Mesendoderm (in vitro differentiated cells): ENCODE results near the gene WDR82.
A peak's percentile ranks its signal among the peaks of the same experiment; 100 is the strongest.

ENCODE experiments used
- DNase-seq: peaks from one replicate; pipeline ENCODE4 v3.0.0; 2013
- H2AK5ac ChIP-seq: 2 replicates; pipeline ENCODE4 v1.6.1; 2013; ENCODE audit warnings: low read length, inconsistent platforms
- H2BK120ac ChIP-seq: 2 replicates; pipeline ENCODE4 v1.6.1; 2013; ENCODE audit warnings: low read depth, mild to moderate bottlenecking, low read length, moderate library complexity, mixed read lengths
- H2BK15ac ChIP-seq: replicated peaks from 2 replicates; pipeline ENCODE4 v1.6.1; 2013; ENCODE audit warnings: low read depth, mild to moderate bottlenecking, moderate library complexity
- H2BK5ac ChIP-seq: 2 replicates; pipeline ENCODE4 v1.6.1; 2013; ENCODE audit warnings: low read length, inconsistent platforms
- H3K18ac ChIP-seq: 2 replicates; pipeline ENCODE4 v1.6.1; 2013; ENCODE audit warnings: mild to moderate bottlenecking, low read length, mixed read lengths
- H3K23ac ChIP-seq: one replicate; pipeline ENCODE4 v1.6.1; 2013; ENCODE audit warnings: low read length
- H3K27ac ChIP-seq: 2 replicates; pipeline ENCODE4 v1.5.1; 2013; ENCODE audit warnings: low read depth, mild to moderate bottlenecking, inconsistent platforms, low read length, moderate library complexity
- H3K27me3 ChIP-seq: 2 replicates; pipeline ENCODE4 v1.6.1; 2013; ENCODE audit warnings: low read length, control low read depth, mild to moderate bottlenecking, inconsistent platforms; ENCODE audit not compliant: insufficient read depth, poor library complexity
- H3K36me3 ChIP-seq: 2 replicates; pipeline ENCODE4 v1.6.1; 2013; ENCODE audit warnings: low read length, inconsistent platforms; ENCODE audit not compliant: control insufficient read depth, insufficient read depth
- H3K4ac ChIP-seq: one replicate; pipeline ENCODE4 v1.6.1; 2013; ENCODE audit warnings: low read depth, mild to moderate bottlenecking, low read length, moderate library complexity
- H3K4me1 ChIP-seq: 2 replicates; pipeline ENCODE4 v1.6.1; 2013; ENCODE audit warnings: low read depth, low read length, inconsistent platforms; ENCODE audit not compliant: control insufficient read depth
- H3K4me2 ChIP-seq: 2 replicates; pipeline ENCODE4 v1.6.1; 2013; ENCODE audit warnings: low read length
- H3K4me3 ChIP-seq: 2 replicates; pipeline ENCODE4 v1.5.1; 2013; ENCODE audit warnings: mild to moderate bottlenecking, low read length
- H3K56ac ChIP-seq: one replicate; pipeline ENCODE4 v1.6.1; 2013; ENCODE audit warnings: low read length
- H3K79me1 ChIP-seq: 2 replicates; pipeline ENCODE4 v1.6.1; 2013; ENCODE audit warnings: low read length, inconsistent platforms
- H3K79me2 ChIP-seq: 2 replicates; pipeline ENCODE4 v1.6.1; 2013; ENCODE audit warnings: mild to moderate bottlenecking, low read length; ENCODE audit not compliant: control insufficient read depth, insufficient read depth
- H3K9ac ChIP-seq: 2 replicates; pipeline ENCODE4 v1.6.1; 2013; ENCODE audit warnings: low read length, inconsistent platforms
- H4K5ac ChIP-seq: one replicate; pipeline ENCODE4 v1.6.1; 2013; ENCODE audit warnings: low read length
- H4K8ac ChIP-seq: one replicate; pipeline ENCODE4 v1.6.1; 2013; ENCODE audit warnings: low read depth, mild to moderate bottlenecking, control low read depth, low read length, moderate library complexity
- WGBS: extraction: QIAGEN DNeasy Blood & Tissue Kit; methylation state at CpG from one replicate; pipeline ENCODE4 v1.1.7; 2013; ENCODE audit warnings: low lambda C conversion rate, missing lambda C conversion rate; ENCODE audit not compliant: insufficient coverage; ENCODE audit errors: extremely low coverage; 5-methylcytosine and 5-hydroxymethylcytosine counted together

Gene WDR82

GRCh38 chr3:52317208-52318000 lies 39.0 kb upstream of the WDR82 start:
- WGBS = no CpG with 5 or more reads among the region's 45 CpGs
- H3K18ac ChIP-seq = no peak overlapping the region
- no peak overlapping the region for H2BK120ac ChIP-seq
- peak overlapping the region; percentile 90 for H3K4me2 ChIP-seq
- no peak overlapping the region for H3K23ac ChIP-seq
- no peak overlapping the region for H3K27ac ChIP-seq
- H4K5ac ChIP-seq = no peak overlapping the region
- H3K36me3 ChIP-seq = no peaks in the 10 kb centered on the region
- no peak overlapping the region for H2BK15ac ChIP-seq
- peak overlapping the region; percentile 82 for H4K8ac ChIP-seq
- peak overlapping the region; percentile 74 for H3K9ac ChIP-seq
- H3K4ac ChIP-seq = no peak overlapping the region
- H3K27me3 ChIP-seq = no peaks in the 10 kb centered on the region
- DNase-seq = peak; percentile 91
- no peaks in the 10 kb centered on the region for H3K79me1 ChIP-seq
- peak overlapping the region; percentile 27 for H3K4me3 ChIP-seq
- peaks cover 1% of the 10 kb centered on the region for H3K4me1 ChIP-seq
- H2BK5ac ChIP-seq = no peak overlapping the region
- peak overlapping the region; percentile 87 for H3K56ac ChIP-seq
- H3K79me2 ChIP-seq = no peaks in the 10 kb centered on the region
- no peak overlapping the region for H2AK5ac ChIP-seq

GRCh38 chr3:52315977-52316764 lies 37.7 kb upstream of the WDR82 start, which contains the start of gene DNAH1:
TSS of gene DNAH1 (plus strand) at chr3:52316319. CDS start at chr3:52322443, 6,124 bp downstream.
- no peaks in the 10 kb centered on the region for H3K79me1 ChIP-seq
- peaks cover 1% of the 10 kb centered on the region for H3K4me1 ChIP-seq
- H3K56ac ChIP-seq = peak within 1 kb of the TSS; percentile 87
- H3K23ac ChIP-seq = no peak within 1 kb of the TSS
- H3K36me3 ChIP-seq = no peaks in the 10 kb centered on the region
- no peak within 1 kb of the TSS for H2BK5ac ChIP-seq
- H3K18ac ChIP-seq = no peak within 1 kb of the TSS
- peak within 1 kb of the TSS; percentile 90 for H3K4me2 ChIP-seq
- WGBS = no CpG with 5 or more reads among the region's 3 CpGs
- DNase-seq = no peak
- H3K27me3 ChIP-seq = no peaks in the 10 kb centered on the region
- H4K8ac ChIP-seq = no peak within 1 kb of the TSS
- H4K5ac ChIP-seq = no peak within 1 kb of the TSS
- no peak within 1 kb of the TSS for H3K4me3 ChIP-seq
- no peaks in the 10 kb centered on the region for H3K79me2 ChIP-seq
- no peak within 1 kb of the TSS for H2BK120ac ChIP-seq
- H3K4ac ChIP-seq = no peak within 1 kb of the TSS
- H3K27ac ChIP-seq = no peak within 1 kb of the TSS
- H2AK5ac ChIP-seq = no peak within 1 kb of the TSS
- H3K9ac ChIP-seq = peak within 1 kb of the TSS; percentile 74
- no peak within 1 kb of the TSS for H2BK15ac ChIP-seq

GRCh38 chr3:52315006-52315405 lies 36.6 kb upstream of the WDR82 start:
- no peaks in the 10 kb centered on the region for H3K79me1 ChIP-seq
- no peak overlapping the region for H2BK5ac ChIP-seq
- H3K9ac ChIP-seq = no peak overlapping the region
- H3K4me1 ChIP-seq = peaks cover 1% of the 10 kb centered on the region
- H3K4ac ChIP-seq = no peak overlapping the region
- no peaks in the 10 kb centered on the region for H3K27me3 ChIP-seq
- H2AK5ac ChIP-seq = no peak overlapping the region
- H3K23ac ChIP-seq = no peak overlapping the region
- no peaks in the 10 kb centered on the region for H3K79me2 ChIP-seq
- no CpG with 5 or more reads among the region's 6 CpGs for WGBS
- H3K27ac ChIP-seq = no peak overlapping the region
- H4K5ac ChIP-seq = no peak overlapping the region
- no peak overlapping the region for H4K8ac ChIP-seq
- no peak overlapping the region for H3K4me2 ChIP-seq
- no peak overlapping the region for H3K56ac ChIP-seq
- H3K4me3 ChIP-seq = no peak overlapping the region
- DNase-seq = no peak
- no peak overlapping the region for H2BK120ac ChIP-seq
- no peaks in the 10 kb centered on the region for H3K36me3 ChIP-seq
- no peak overlapping the region for H3K18ac ChIP-seq
- H2BK15ac ChIP-seq = no peak overlapping the region

- Histone ChIP-seq H3K4me2 (no peak overlapping the region), H2BK5ac (no peak overlapping the region), H3K27ac (no peak overlapping the region), H3K79me2 (no peaks in the 10 kb centered on the region), H3K4ac (no peak overlapping the region), H2AK5ac (no peak overlapping the region), H4K8ac (no peak overlapping the region), H3K18ac (no peak overlapping the region), H4K5ac (no peak overlapping the region), H3K4me3 (no peak overlapping the region), H3K56ac (no peak overlapping the region), H3K23ac (no peak overlapping the region), H3K27me3 (no peaks in the 10 kb centered on the region), H3K79me1 (no peaks in the 10 kb centered on the region), H3K36me3 (no peaks in the 10 kb centered on the region), H2BK15ac (no peak overlapping the region), H2BK120ac (no peak overlapping the region), H3K4me1 (peaks cover 1% of the 10 kb centered on the region), H3K9ac (no peak overlapping the region)
- no CpG with 5 or more reads among the region's 3 CpGs for WGBS
- no peak for DNase-seq
Measured at GRCh38 chr3:52314489-52314888, 36.0 kb upstream of the WDR82 start.

GRCh38 chr3:52313774-52314188 lies 35.3 kb upstream of the WDR82 start:
- H3K79me2 ChIP-seq = no peaks in the 10 kb centered on the region
- no peak overlapping the region for H2BK5ac ChIP-seq
- H2BK120ac ChIP-seq = no peak overlapping the region
- H3K4me3 ChIP-seq = no peak overlapping the region
- no peak overlapping the region for H3K18ac ChIP-seq
- H3K9ac ChIP-seq = no peak overlapping the region
- no peak overlapping the region for H2AK5ac ChIP-seq
- WGBS = no CpG with 5 or more reads among the region's 4 CpGs
- no peak overlapping the region for H3K4ac ChIP-seq
- no peak for DNase-seq
- peaks cover 1% of the 10 kb centered on the region for H3K4me1 ChIP-seq
- no peak overlapping the region for H3K27ac ChIP-seq
- H3K27me3 ChIP-seq = no peaks in the 10 kb centered on the region
- H2BK15ac ChIP-seq = no peak overlapping the region
- no peak overlapping the region for H4K5ac ChIP-seq
- no peaks in the 10 kb centered on the region for H3K36me3 ChIP-seq
- no peak overlapping the region for H3K4me2 ChIP-seq
- no peak overlapping the region for H4K8ac ChIP-seq
- H3K23ac ChIP-seq = peak overlapping the region; percentile 24
- H3K56ac ChIP-seq = no peak overlapping the region
- no peaks in the 10 kb centered on the region for H3K79me1 ChIP-seq
